HEK293 (cell line): ENCODE data around the gene PITPNM3.

Experiments
- CTCF ChIA-PET: fragments of 350-600 bp; formaldehyde crosslinking; extraction: SDS; loops from one replicate; lab custom pipeline; 2021; ENCODE audit warnings: antibody characterized with exemption; lab: Yijun Ruan, JAX
- POLR2A ChIA-PET: fragments of 300-600 bp; formaldehyde crosslinking; extraction: SDS; loops from one replicate; lab custom pipeline; 2020; ENCODE audit warnings: antibody characterized with exemption, inconsistent platforms; lab: Yijun Ruan, JAX
- H3K27ac ChIP-seq: fragments of 200-500 bp; sonication (Bioruptor generic); 2 replicates; pipeline ENCODE4 v1.5.1; 2014; ENCODE audit warnings: low read depth, low read length, control low read depth, inconsistent platforms; ENCODE audit errors: extremely low read depth
- H3K36me3 ChIP-seq, 2 experiments: fragments of 200-500 bp in 1 of 2; sonication (Bioruptor generic) in 1 of 2; 1 replicate in 1 of 2; 2 replicates in 1 of 2; pipeline ENCODE4 v1.5.1; 2014 to 2017; ENCODE audit warnings: inconsistent platforms in 2 of 2, low read length in 2 of 2; ENCODE audit not compliant: control insufficient read depth in 2 of 2, insufficient read depth in 1 of 2
- H3K4me1 ChIP-seq: fragments of 200-500 bp; sonication (Bioruptor generic); 2 replicates; pipeline ENCODE4 v1.5.1; 2014; ENCODE audit warnings: mild to moderate bottlenecking, low read length, inconsistent platforms; ENCODE audit not compliant: control insufficient read depth, insufficient read depth
- H3K4me3 ChIP-seq: 2 replicates; pipeline ENCODE4 v1.5.1; 2011; ENCODE audit warnings: low read depth, mild to moderate bottlenecking, control low read depth, low read length, moderate library complexity
- H3K9me3 ChIP-seq: fragments of 200-500 bp; sonication (Bioruptor generic); 2 replicates; pipeline ENCODE4 v1.5.1; 2014; ENCODE audit warnings: low read depth, low read length, inconsistent platforms; ENCODE audit not compliant: control insufficient read depth, insufficient read depth
- AEBP2 ChIP-seq: fragments of 450-650 bp; formaldehyde crosslinking; IDR thresholded peaks from 2 replicates; pipeline ENCODE4 v1.5.1; 2016; ENCODE audit warnings: missing biosample characterization, missing genetic modification characterization, borderline replicate concordance
- GLI4 ChIP-seq: fragments of 450-650 bp; formaldehyde crosslinking; IDR thresholded peaks from 2 replicates; pipeline ENCODE4 v1.5.1; 2016; ENCODE audit warnings: missing biosample characterization, missing genetic modification characterization
- HOXA7 ChIP-seq: sonication (generic); formaldehyde crosslinking; IDR thresholded peaks from 2 replicates; pipeline ENCODE4 v1.8.1; 2022; ENCODE audit warnings: missing genetic modification reagents, borderline replicate concordance
- KLF1 ChIP-seq: fragments of 450-650 bp; formaldehyde crosslinking; IDR thresholded peaks from 2 replicates; pipeline ENCODE4 v1.5.1; 2016; ENCODE audit warnings: missing biosample characterization, missing genetic modification characterization
- RBAK ChIP-seq: fragments of 450-650 bp; formaldehyde crosslinking; IDR thresholded peaks from 2 replicates; pipeline ENCODE4 v1.5.1; 2016; ENCODE audit warnings: missing biosample characterization, missing genetic modification characterization
- SP7 ChIP-seq: fragments of 450-650 bp; formaldehyde crosslinking; IDR thresholded peaks from 2 replicates; pipeline ENCODE4 v1.5.1; 2016; ENCODE audit warnings: missing biosample characterization, missing genetic modification characterization
- TCF7L2 ChIP-seq: IDR thresholded peaks from 2 replicates; pipeline ENCODE4 v1.6.1; 2011; ENCODE audit warnings: low read depth, mild to moderate bottlenecking, inconsistent platforms, low read length, moderate library complexity, borderline replicate concordance
- YY1 ChIP-seq: fragments of 450-650 bp; formaldehyde crosslinking; IDR thresholded peaks from 2 replicates; pipeline ENCODE4 v1.5.1; 2018; ENCODE audit warnings: missing biosample characterization, missing genetic modification characterization
- ZBTB6 ChIP-seq: fragments of 450-650 bp; formaldehyde crosslinking; IDR thresholded peaks from 2 replicates; pipeline ENCODE4 v1.5.1; 2017; ENCODE audit warnings: missing biosample characterization, missing genetic modification characterization
- ZBTB7A ChIP-seq: fragments of 450-650 bp; formaldehyde crosslinking; IDR thresholded peaks from 2 replicates; pipeline ENCODE4 v1.5.1; 2016; ENCODE audit warnings: low read depth, missing biosample characterization, missing genetic modification characterization
- ZFP41 ChIP-seq: fragments of 450-650 bp; formaldehyde crosslinking; IDR thresholded peaks from 2 replicates; pipeline ENCODE4 v1.5.1; 2016; ENCODE audit warnings: missing biosample characterization, missing genetic modification characterization, borderline replicate concordance
- ZNF121 ChIP-seq: fragments of 450-650 bp; formaldehyde crosslinking; IDR thresholded peaks from 2 replicates; pipeline ENCODE4 v1.5.1; 2016; ENCODE audit warnings: missing biosample characterization, missing genetic modification characterization
- ZNF140 ChIP-seq: fragments of 450-650 bp; formaldehyde crosslinking; IDR thresholded peaks from 2 replicates; pipeline ENCODE4 v1.5.1; 2016; ENCODE audit warnings: missing biosample characterization, missing genetic modification characterization
- ZNF16 ChIP-seq: fragments of 450-650 bp; formaldehyde crosslinking; IDR thresholded peaks from 2 replicates; pipeline ENCODE4 v1.5.1; 2016; ENCODE audit warnings: low read depth, missing biosample characterization, missing genetic modification characterization
- ZNF214 ChIP-seq: fragments of 450-650 bp; formaldehyde crosslinking; IDR thresholded peaks from 2 replicates; pipeline ENCODE4 v1.5.1; 2017; ENCODE audit warnings: missing biosample characterization, mild to moderate bottlenecking, missing genetic modification characterization, borderline replicate concordance
- ZNF223 ChIP-seq: fragments of 450-650 bp; formaldehyde crosslinking; IDR thresholded peaks from 2 replicates; pipeline ENCODE4 v1.5.1; 2016; ENCODE audit warnings: missing biosample characterization, missing genetic modification characterization
- ZNF26 ChIP-seq: fragments of 450-650 bp; formaldehyde crosslinking; IDR thresholded peaks from 2 replicates; pipeline ENCODE4 v1.5.1; 2016; ENCODE audit warnings: missing biosample characterization, missing genetic modification characterization
- ZNF280D ChIP-seq: fragments of 450-650 bp; formaldehyde crosslinking; IDR thresholded peaks from 2 replicates; pipeline ENCODE4 v1.5.1; 2016; ENCODE audit warnings: missing biosample characterization, missing genetic modification characterization
- ZNF394 ChIP-seq: fragments of 450-650 bp; formaldehyde crosslinking; IDR thresholded peaks from 2 replicates; pipeline ENCODE4 v1.5.1; 2016; ENCODE audit warnings: missing biosample characterization, missing genetic modification characterization, mild to moderate bottlenecking, moderate library complexity, borderline replicate concordance
- ZNF544 ChIP-seq: fragments of 450-650 bp; formaldehyde crosslinking; IDR thresholded peaks from 2 replicates; pipeline ENCODE4 v1.5.0; 2017; ENCODE audit warnings: missing biosample characterization, missing genetic modification characterization
- TF ChIP-seq, protein P1 (sequence below): fragments of 450-650 bp; formaldehyde crosslinking; IDR thresholded peaks from 2 replicates; pipeline ENCODE4 v1.5.1; 2016; ENCODE audit warnings: missing biosample characterization, missing genetic modification characterization
- TF ChIP-seq, protein P2 (sequence below): fragments of 450-650 bp; formaldehyde crosslinking; IDR thresholded peaks from 2 replicates; pipeline ENCODE4 v1.5.1; 2016; ENCODE audit warnings: missing biosample characterization, missing genetic modification characterization

The PITPNM3 gene

DNA sequence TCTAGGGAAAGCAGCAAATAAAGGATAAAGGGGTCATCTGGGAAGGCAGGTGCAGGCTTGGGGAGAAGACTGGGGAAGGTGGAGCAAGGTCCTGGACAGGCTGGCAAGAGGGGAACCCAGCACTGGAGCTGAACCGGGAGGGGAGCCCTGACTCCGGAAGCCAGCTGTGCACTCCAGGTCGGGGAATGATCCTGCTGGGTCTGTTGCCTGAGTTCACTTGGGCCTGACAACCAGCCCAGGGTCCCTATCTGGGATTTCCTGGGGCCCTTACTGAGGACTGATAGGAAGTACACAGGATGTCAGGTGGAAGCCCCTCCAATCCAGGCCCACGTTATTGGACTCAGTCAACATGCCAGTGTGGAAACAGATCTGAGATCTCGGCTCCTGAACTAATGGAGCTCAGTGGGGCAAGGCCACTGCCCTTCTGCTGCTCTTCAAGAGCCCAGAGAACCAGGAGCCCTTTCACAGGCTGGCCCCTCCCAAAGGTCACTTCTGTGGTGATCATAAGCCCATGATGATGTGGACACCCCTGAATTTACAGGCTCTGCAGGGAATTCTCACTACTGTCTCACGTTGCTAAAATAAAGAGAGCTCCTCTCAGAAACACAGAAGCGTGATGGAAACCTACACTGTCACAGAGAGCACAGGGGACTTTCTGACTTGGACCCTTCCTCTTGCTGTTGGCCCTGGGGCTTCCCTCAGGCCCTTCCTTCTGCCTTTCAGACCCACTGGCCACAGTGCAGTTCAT is 19.9 kb upstream of the PITPNM3 start:
- ChIA-PET POLR2A (no interaction called here), CTCF (no interaction called here)
- H3K36me3 ChIP-seq = peaks cover 0 to 49% of the 10 kb centered on the region in 2 experiments
- H3K4me3 ChIP-seq = no peak overlapping the region
- H3K9me3 ChIP-seq = no peaks in the 10 kb centered on the region
- no peak for TF ChIP-seq ZBTB7A (tag by site-specific recombination)
- TF ChIP-seq, protein P1, sequence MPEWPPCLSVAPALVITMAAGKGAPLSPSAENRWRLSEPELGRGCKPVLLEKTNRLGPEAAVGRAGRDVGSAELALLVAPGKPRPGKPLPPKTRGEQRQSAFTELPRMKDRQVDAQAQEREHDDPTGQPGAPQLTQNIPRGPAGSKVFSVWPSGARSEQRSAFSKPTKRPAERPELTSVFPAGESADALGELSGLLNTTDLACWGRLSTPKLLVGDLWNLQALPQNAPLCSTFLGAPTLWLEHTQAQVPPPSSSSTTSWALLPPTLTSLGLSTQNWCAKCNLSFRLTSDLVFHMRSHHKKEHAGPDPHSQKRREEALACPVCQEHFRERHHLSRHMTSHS = no peak
- TF ChIP-seq KLF1 (tag by site-specific recombination) = no peak
- TF ChIP-seq, protein P2, sequence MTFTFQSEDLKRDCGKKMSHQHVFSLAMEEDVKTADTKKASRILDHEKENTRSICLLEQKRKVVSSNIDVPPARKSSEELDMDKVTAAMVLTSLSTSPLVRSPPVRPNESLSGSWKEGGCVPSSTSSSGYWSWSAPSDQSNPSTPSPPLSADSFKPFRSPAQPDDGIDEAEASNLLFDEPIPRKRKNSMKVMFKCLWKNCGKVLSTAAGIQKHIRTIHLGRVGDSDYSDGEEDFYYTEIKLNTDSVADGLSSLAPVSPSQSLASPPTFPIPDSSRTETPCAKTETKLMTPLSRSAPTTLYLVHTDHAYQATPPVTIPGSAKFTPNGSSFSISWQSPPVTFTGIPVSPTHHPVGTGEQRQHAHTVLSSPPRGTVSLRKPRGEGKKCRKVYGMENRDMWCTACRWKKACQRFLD = no peak
- TF ChIP-seq ZNF394 = no peak
- TF ChIP-seq ZNF26 = no peak
- TF ChIP-seq ZFP41 (tag by site-specific recombination) = no peak
- TF ChIP-seq SP7 = no peak
- no peak for TF ChIP-seq ZNF544 (tag by site-specific recombination)
- no peaks in the 10 kb centered on the region for H3K4me1 ChIP-seq
- H3K27ac ChIP-seq = no peak overlapping the region

DNA sequence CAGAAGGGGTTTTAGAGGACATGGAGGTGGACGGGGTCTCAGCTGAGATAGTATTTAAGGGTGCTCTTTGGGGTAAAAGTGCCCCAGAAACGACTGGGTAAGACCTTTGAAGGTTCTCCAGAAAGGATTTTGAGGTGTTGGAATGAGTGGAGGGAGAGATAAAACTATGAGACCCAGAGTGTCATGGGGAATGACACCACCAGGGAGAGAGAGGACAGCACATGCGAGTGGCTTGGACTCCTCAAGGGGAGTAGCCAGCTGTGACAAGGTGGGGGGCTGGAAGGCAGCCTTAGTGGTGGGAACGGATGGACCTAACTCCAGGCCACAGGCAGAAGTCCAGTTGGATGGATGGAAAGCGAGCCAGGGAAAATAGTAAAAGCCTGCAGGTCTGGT is 19.2 kb upstream of the PITPNM3 start:
- no peak for TF ChIP-seq GLI4
- TF ChIP-seq HOXA7 (CRISPR knock-in tag) = no peak
- no peak for TF ChIP-seq YY1 (tag by site-specific recombination)
- TF ChIP-seq ZNF223 (tag by site-specific recombination) = no peak
- no peak for TF ChIP-seq ZNF214 (tag by site-specific recombination)
- no peak for TF ChIP-seq AEBP2 (tag by site-specific recombination)
- no peak for TF ChIP-seq RBAK
- no peak for TF ChIP-seq ZNF140 (tag by site-specific recombination)
- no peak for TF ChIP-seq TCF7L2
- no peak for TF ChIP-seq ZNF16
- no peak for TF ChIP-seq ZNF121
- no peak for TF ChIP-seq ZNF280D (tag by site-specific recombination)
- no peak for TF ChIP-seq ZBTB6 (tag by site-specific recombination)
- POLR2A ChIA-PET = no interaction called here
- Histone ChIP-seq H3K4me1 (no peaks in the 10 kb centered on the region), H3K27ac (no peak overlapping the region), H3K36me3 (peaks cover 0 to 45% of the 10 kb centered on the region in 2 experiments; a peak in 2 of 3 replicates), H3K9me3 (no peaks in the 10 kb centered on the region), H3K4me3 (no peak overlapping the region)
- CTCF ChIA-PET = no interaction called here
